Tibial artery (tissue), 4 donors: ENCODE results near the gene CDC42.

ENCODE experiments used
- DNase-seq, 2 donors: peaks; one replicate each; pipeline ENCODE4 v3.0.0-alpha.2; 2019
- H3K27ac ChIP-seq, 2 donors: fragments of 200-600 bp; sonication (generic) in 1 of 2; 1 replicate in 1 of 2; 2 replicates in 1 of 2; pipeline ENCODE4 v1.5.1; 2018 to 2019; ENCODE audit warnings: mild to moderate bottlenecking in 1 of 2
- H3K27me3 ChIP-seq, 2 donors: fragments of 200-600 bp; sonication (generic) in 1 of 2; one replicate each; pipeline versions ENCODE4 v1.5.1 to v1.6.0; 2016 to 2019
- H3K36me3 ChIP-seq, 3 donors: fragments of 200-600 bp; sonication (generic) in 2 of 3; one replicate each; pipeline ENCODE4 v1.5.1; 2016 to 2019; ENCODE audit warnings: mild to moderate bottlenecking in 2 of 3
- H3K4me1 ChIP-seq, 4 donors: fragments of 200-600 bp; sonication (generic) in 2 of 4; 1 replicate in 3 of 4; 2 replicates in 1 of 4; pipeline ENCODE4 v1.5.1; 2016 to 2019
- H3K4me3 ChIP-seq, 2 donors: fragments of 200-600 bp; sonication (generic) in 1 of 2; 1 replicate in 1 of 2; 2 replicates in 1 of 2; pipeline ENCODE4 v1.5.1; 2018 to 2019; ENCODE audit warnings: mild to moderate bottlenecking in 2 of 2
- H3K9me3 ChIP-seq, 3 donors: fragments of 200-600 bp; sonication (generic) in 1 of 3; one replicate each; pipeline ENCODE4 v1.5.1; 2016 to 2019
- CTCF ChIP-seq, 2 experiments: fragments of 200-600 bp in 1 of 2; fragments of 450-650 bp in 1 of 2; IDR thresholded peaks; one replicate each; pipeline ENCODE4 v1.5.1; 2017 to 2019; ENCODE audit warnings: antibody characterized with exemption in 2 of 2, mild to moderate bottlenecking in 1 of 2, moderate library complexity in 1 of 2
- intact Hi-C: fragments of 100-400 bp; cut with DNase I; formaldehyde crosslinking; loops from one replicate; pipeline ENCODE4 v1.15.0; 2023; ENCODE audit warnings: low total_unique reads

Gene CDC42

GRCh38 chr1:22126531-22126930 lies 74.0 kb downstream of the CDC42 start:
- no peak for DNase-seq
- Histone ChIP-seq H3K9me3 (no peaks in the 10 kb centered on the region), H3K27me3 (no peaks in the 10 kb centered on the region), H3K4me1 (peaks cover 0 to 4% (median 0%) of the 10 kb centered on the region in 4 donors), H3K36me3 (no peaks in the 10 kb centered on the region), H3K27ac (no peak overlapping the region), H3K4me3 (no peak overlapping the region)
- intact Hi-C loops = no loop called here
- no peak for TF ChIP-seq CTCF (IDR thresholded peaks at IDR 0.05)

GRCh38 chr1:22127248-22127647 lies 74.7 kb downstream of the CDC42 start:
- no peak for DNase-seq
- peaks cover 0 to 6% (median 4%) of the 10 kb centered on the region in 4 donors for H3K4me1 ChIP-seq
- no peak overlapping the region for H3K4me3 ChIP-seq
- intact Hi-C loops = no loop called here
- no peak for TF ChIP-seq CTCF (IDR thresholded peaks at IDR 0.05)
- no peaks in the 10 kb centered on the region for H3K9me3 ChIP-seq
- no peak overlapping the region for H3K27ac ChIP-seq
- H3K36me3 ChIP-seq = no peaks in the 10 kb centered on the region
- peaks cover 0 to 6% of the 10 kb centered on the region in 2 donors for H3K27me3 ChIP-seq

- no peak for TF ChIP-seq CTCF (IDR thresholded peaks at IDR 0.05)
- intact Hi-C loops = no loop called here
- H3K4me1 ChIP-seq = peaks cover 0 to 11% (median 9%) of the 10 kb centered on the region in 4 donors
- DNase-seq = no peak
- H3K9me3 ChIP-seq = no peaks in the 10 kb centered on the region
- H3K4me3 ChIP-seq = no peak overlapping the region
- peaks cover 0 to 6% of the 10 kb centered on the region in 2 donors for H3K27me3 ChIP-seq
- no peak overlapping the region for H3K27ac ChIP-seq
- no peaks in the 10 kb centered on the region for H3K36me3 ChIP-seq
Observed at GRCh38 chr1:22127731-22128130, 75.2 kb downstream of the CDC42 start.

GRCh38 chr1:22128392-22128791 lies 75.9 kb downstream of the CDC42 start:
- peaks cover 0 to 11% (median 10%) of the 10 kb centered on the region in 4 donors for H3K4me1 ChIP-seq
- intact Hi-C loops = no loop called here
- H3K36me3 ChIP-seq = no peaks in the 10 kb centered on the region
- H3K4me3 ChIP-seq = no peak overlapping the region
- no peaks in the 10 kb centered on the region for H3K9me3 ChIP-seq
- no peak for DNase-seq
- no peak for TF ChIP-seq CTCF (IDR thresholded peaks at IDR 0.05)
- no peak overlapping the region for H3K27ac ChIP-seq
- H3K27me3 ChIP-seq = peaks cover 0 to 7% of the 10 kb centered on the region in 2 donors

- no peak for DNase-seq
- no peak overlapping the region for H3K27ac ChIP-seq
- no peaks in the 10 kb centered on the region for H3K9me3 ChIP-seq
- no peak for TF ChIP-seq CTCF (IDR thresholded peaks at IDR 0.05)
- intact Hi-C loops = no loop called here
- no peaks in the 10 kb centered on the region for H3K36me3 ChIP-seq
- H3K4me1 ChIP-seq = peaks cover 0 to 11% (median 10%) of the 10 kb centered on the region in 4 donors
- peaks cover 0 to 9% of the 10 kb centered on the region in 2 donors for H3K27me3 ChIP-seq
- H3K4me3 ChIP-seq = no peak overlapping the region
Observed at GRCh38 chr1:22129501-22130117, 77.1 kb downstream of the CDC42 start.
